ENCODE data around the gene HOXB2.
A peak's percentile ranks its signal among the peaks of the same experiment; 100 is the strongest.

HOXB2 gene

DNA sequence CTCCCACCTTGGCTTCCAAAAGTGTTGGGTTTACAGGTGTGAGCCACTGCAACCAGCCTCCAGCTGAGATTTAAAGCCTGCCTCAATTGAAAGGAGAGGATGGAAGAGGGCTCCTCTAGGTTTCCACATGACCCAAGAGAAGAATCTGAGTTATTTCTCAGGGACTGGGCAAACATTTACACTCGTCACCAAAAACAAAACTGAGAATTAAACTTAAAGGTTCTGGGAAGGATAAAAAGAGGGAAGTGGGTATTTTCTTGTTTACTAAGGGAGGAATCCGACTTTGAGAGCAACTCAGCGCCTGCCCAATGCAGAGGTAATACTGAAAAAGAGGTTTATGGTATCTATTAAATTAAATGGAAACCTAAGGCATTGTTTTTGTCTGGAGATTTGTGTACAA, 27.4 kb downstream of the HOXB2 start:
- Histone ChIP-seq H3K4me2 (ENCODE audit: low read depth, low read length, poor library complexity, severe bottlenecking) (no peak overlapping the region), H3K4me1 (ENCODE audit: insufficient read depth, low read length, poor library complexity, severe bottlenecking) (peaks cover 21% of the 10 kb centered on the region), H4K20me1 (ENCODE audit: insufficient read depth, low read length, poor library complexity, severe bottlenecking) (no peaks in the 10 kb centered on the region), H3K9ac (ENCODE audit: low read depth, low read length, poor library complexity, severe bottlenecking) (no peak overlapping the region), H3F3A (ENCODE audit: low read depth) (no peaks in the 10 kb centered on the region; the same call in 1 of the 2 replicates), H3K4me3 (ENCODE audit: low read length, poor library complexity, severe bottlenecking) (no peak overlapping the region), H3K9me2 (replicated peaks; ENCODE audit: low read depth, low read length) (no peaks in the 10 kb centered on the region), H3K9me3 (ENCODE audit: insufficient read depth, low read depth, low read length) (no peaks in the 10 kb centered on the region), H2AFZ (ENCODE audit: low read length) (no peak overlapping the region), H3K27me3 (ENCODE audit: insufficient read depth, low read length, poor library complexity, severe bottlenecking) (no peaks in the 10 kb centered on the region), H3K79me2 (ENCODE audit: insufficient read depth, low read length) (no peaks in the 10 kb centered on the region), H3K36me3 (ENCODE audit: insufficient read depth, low read length) (no peaks in the 10 kb centered on the region)
- no peak for TF ChIP-seq EZH2phosphoT487 (IDR thresholded peaks at IDR 0.05; ENCODE audit: borderline replicate concordance)
- TF ChIP-seq, protein P1, sequence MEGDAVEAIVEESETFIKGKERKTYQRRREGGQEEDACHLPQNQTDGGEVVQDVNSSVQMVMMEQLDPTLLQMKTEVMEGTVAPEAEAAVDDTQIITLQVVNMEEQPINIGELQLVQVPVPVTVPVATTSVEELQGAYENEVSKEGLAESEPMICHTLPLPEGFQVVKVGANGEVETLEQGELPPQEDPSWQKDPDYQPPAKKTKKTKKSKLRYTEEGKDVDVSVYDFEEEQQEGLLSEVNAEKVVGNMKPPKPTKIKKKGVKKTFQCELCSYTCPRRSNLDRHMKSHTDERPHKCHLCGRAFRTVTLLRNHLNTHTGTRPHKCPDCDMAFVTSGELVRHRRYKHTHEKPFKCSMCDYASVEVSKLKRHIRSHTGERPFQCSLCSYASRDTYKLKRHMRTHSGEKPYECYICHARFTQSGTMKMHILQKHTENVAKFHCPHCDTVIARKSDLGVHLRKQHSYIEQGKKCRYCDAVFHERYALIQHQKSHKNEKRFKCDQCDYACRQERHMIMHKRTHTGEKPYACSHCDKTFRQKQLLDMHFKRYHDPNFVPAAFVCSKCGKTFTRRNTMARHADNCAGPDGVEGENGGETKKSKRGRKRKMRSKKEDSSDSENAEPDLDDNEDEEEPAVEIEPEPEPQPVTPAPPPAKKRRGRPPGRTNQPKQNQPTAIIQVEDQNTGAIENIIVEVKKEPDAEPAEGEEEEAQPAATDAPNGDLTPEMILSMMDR (conservative IDR thresholded peaks at IDR 0.05; ENCODE audit: low read length) = no peak

DNA sequence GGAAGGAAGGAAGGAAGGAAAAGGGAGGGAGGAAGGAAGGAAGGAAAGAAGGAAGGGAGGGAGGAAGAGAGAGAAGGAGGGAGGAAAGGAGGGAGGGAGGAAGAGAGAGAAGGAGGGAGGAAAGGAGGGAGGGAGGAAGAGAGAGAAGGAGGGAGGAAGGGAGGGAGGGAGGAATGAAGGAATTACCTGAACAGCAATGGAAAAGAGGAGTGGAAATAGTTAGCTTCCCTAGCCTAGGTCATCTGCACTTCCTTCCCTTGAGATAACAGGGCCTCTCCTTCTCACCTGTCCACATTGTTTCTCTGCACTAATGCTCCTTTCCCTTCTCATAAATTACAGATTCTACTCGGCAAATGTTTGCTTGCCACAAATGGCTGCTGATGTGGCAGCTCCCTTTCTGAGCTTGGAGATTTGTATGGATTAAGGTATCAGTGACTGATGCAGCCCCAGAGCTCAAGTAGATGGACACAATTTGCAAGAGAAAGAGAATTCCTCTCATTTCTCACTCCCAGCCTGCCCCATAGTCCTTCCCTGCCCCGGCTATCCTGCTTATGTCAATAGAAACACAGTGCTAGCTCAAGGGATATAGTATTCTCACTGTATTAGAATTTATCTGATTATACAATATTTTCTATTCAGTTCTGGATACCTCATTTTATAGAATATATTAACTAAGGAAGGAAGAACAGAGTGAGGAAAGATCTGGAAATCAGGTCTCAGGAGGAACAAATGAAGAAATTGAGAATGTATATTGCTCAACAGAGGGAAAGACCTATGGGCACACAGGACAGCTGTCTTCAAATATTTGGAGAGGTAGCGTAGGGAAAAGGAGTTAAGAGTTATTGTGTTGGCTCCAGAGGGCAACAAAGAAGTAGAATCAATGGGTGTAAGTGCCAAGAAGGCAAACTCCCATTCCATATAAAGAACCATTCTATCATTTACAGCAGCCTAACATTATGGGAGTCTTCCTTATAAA, 28.7 kb downstream of the HOXB2 start:
- Histone ChIP-seq H3K9me2 (replicated peaks; ENCODE audit: low read depth, low read length) (no peaks in the 10 kb centered on the region), H3K9me3 (ENCODE audit: insufficient read depth, low read depth, low read length) (no peaks in the 10 kb centered on the region), H3K27me3 (ENCODE audit: insufficient read depth, low read length, poor library complexity, severe bottlenecking) (no peaks in the 10 kb centered on the region), H3K79me2 (ENCODE audit: insufficient read depth, low read length) (no peaks in the 10 kb centered on the region), H3F3A (ENCODE audit: low read depth) (no peaks in the 10 kb centered on the region; the same call in 1 of the 2 replicates), H3K4me2 (ENCODE audit: low read depth, low read length, poor library complexity, severe bottlenecking) (no peak overlapping the region), H4K20me1 (ENCODE audit: insufficient read depth, low read length, poor library complexity, severe bottlenecking) (no peaks in the 10 kb centered on the region), H2AFZ (ENCODE audit: low read length) (no peak overlapping the region), H3K4me3 (ENCODE audit: low read length, poor library complexity, severe bottlenecking) (no peak overlapping the region), H3K4me1 (ENCODE audit: insufficient read depth, low read length, poor library complexity, severe bottlenecking) (peaks cover 15% of the 10 kb centered on the region), H3K9ac (ENCODE audit: low read depth, low read length, poor library complexity, severe bottlenecking) (no peak overlapping the region), H3K36me3 (ENCODE audit: insufficient read depth, low read length) (no peaks in the 10 kb centered on the region)
- TF ChIP-seq, protein P1 (conservative IDR thresholded peaks at IDR 0.05; ENCODE audit: low read length) = no peak
- TF ChIP-seq EZH2phosphoT487 (IDR thresholded peaks at IDR 0.05; ENCODE audit: borderline replicate concordance) = no peak

DNA sequence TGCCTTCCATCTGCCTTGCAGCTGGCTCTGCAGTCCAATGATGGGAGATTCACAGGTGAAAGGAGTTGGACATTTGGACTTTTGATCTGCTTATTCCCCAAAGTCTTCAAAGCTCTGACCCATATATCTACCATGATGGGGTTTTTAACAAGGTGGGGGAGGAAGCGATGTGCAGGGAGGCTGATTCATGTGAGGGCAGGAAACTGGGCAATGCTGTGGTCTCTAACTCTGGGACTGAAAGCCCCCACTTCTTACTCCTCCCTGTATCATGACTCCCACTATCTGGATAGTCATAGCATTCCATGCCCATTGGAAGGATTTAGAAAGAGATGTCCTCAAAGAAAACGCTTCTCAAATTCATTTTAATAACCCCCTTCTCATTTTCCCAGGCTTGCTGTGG, 30.4 kb downstream of the HOXB2 start:
- Histone ChIP-seq H3K9ac (ENCODE audit: low read depth, low read length, poor library complexity, severe bottlenecking) (no peak overlapping the region), H3K79me2 (ENCODE audit: insufficient read depth, low read length) (no peaks in the 10 kb centered on the region), H4K20me1 (ENCODE audit: insufficient read depth, low read length, poor library complexity, severe bottlenecking) (no peaks in the 10 kb centered on the region), H3F3A (ENCODE audit: low read depth) (no peaks in the 10 kb centered on the region; the same call in 1 of the 2 replicates), H3K36me3 (ENCODE audit: insufficient read depth, low read length) (no peaks in the 10 kb centered on the region), H3K4me2 (ENCODE audit: low read depth, low read length, poor library complexity, severe bottlenecking) (peak overlapping the region; percentile 2), H3K9me2 (replicated peaks; ENCODE audit: low read depth, low read length) (no peaks in the 10 kb centered on the region), H2AFZ (ENCODE audit: low read length) (no peak overlapping the region), H3K9me3 (ENCODE audit: insufficient read depth, low read depth, low read length) (no peaks in the 10 kb centered on the region), H3K4me1 (ENCODE audit: insufficient read depth, low read length, poor library complexity, severe bottlenecking) (peaks cover 15% of the 10 kb centered on the region), H3K27me3 (ENCODE audit: insufficient read depth, low read length, poor library complexity, severe bottlenecking) (no peaks in the 10 kb centered on the region), H3K4me3 (ENCODE audit: low read length, poor library complexity, severe bottlenecking) (no peak overlapping the region)
- TF ChIP-seq, protein P1 (conservative IDR thresholded peaks at IDR 0.05; ENCODE audit: low read length) = no peak
- TF ChIP-seq EZH2phosphoT487 (IDR thresholded peaks at IDR 0.05; ENCODE audit: borderline replicate concordance) = no peak
